ENCODE results near the gene CRTC2.
"Not testable (repeated sequence)": the region's sequence is repeated elsewhere in the genome, so short reads cannot be mapped to it uniquely, and the experiment has no call there.

CRTC2 gene

GRCh38 chr1:153922076-153922971 is 36.1 kb downstream of the CRTC2 start:
- H3K4me1 ChIP-seq (ENCODE audit: control insufficient read depth, insufficient read depth, low read length), result peaks cover 17% of the 10 kb centered on the region
- H3K36me3 ChIP-seq (ENCODE audit: control insufficient read depth, insufficient read depth, low read length), result peaks cover 13% of the 10 kb centered on the region
- H3K27me3 ChIP-seq (ENCODE audit: control insufficient read depth, insufficient read depth, low read length), result no peaks in the 10 kb centered on the region
- peak overlapping the region; percentile 83 for H3K4me3 ChIP-seq (ENCODE audit: low read depth, low read length)
- no peaks in the 10 kb centered on the region for H3K9me3 ChIP-seq (ENCODE audit: control insufficient read depth, insufficient read depth, low read depth, low read length)
- peak overlapping the region; percentile 79; the same call in 1 of the 2 replicates for H3K27ac ChIP-seq (ENCODE audit: low read depth, low read length)
- peak overlapping the region; percentile 90 for H3K9ac ChIP-seq (ENCODE audit: low read length)

- Histone ChIP-seq H3K4me3 (ENCODE audit: low read depth, low read length) (peak overlapping the region; percentile 83), H3K4me1 (ENCODE audit: control insufficient read depth, insufficient read depth, low read length) (peaks cover 17% of the 10 kb centered on the region), H3K36me3 (ENCODE audit: control insufficient read depth, insufficient read depth, low read length) (peaks cover 13% of the 10 kb centered on the region), H3K27ac (ENCODE audit: low read depth, low read length) (peak overlapping the region; percentile 79; the same call in 1 of the 2 replicates), H3K9me3 (ENCODE audit: control insufficient read depth, insufficient read depth, low read depth, low read length) (no peaks in the 10 kb centered on the region), H3K9ac (ENCODE audit: low read length) (peak overlapping the region; percentile 90), H3K27me3 (ENCODE audit: control insufficient read depth, insufficient read depth, low read length) (no peaks in the 10 kb centered on the region)
Observed at GRCh38 chr1:153921803-153922075, 36.7 kb downstream of the CRTC2 start.

GRCh38 chr1:153921080-153921802 is 37.2 kb downstream of the CRTC2 start:
- Histone ChIP-seq H3K4me3 (ENCODE audit: low read depth, low read length) (peak overlapping the region; percentile 83), H3K27me3 (ENCODE audit: control insufficient read depth, insufficient read depth, low read length) (no peaks in the 10 kb centered on the region), H3K27ac (ENCODE audit: low read depth, low read length) (peak overlapping the region; percentile 79; the same call in 1 of the 2 replicates), H3K4me1 (ENCODE audit: control insufficient read depth, insufficient read depth, low read length) (peaks cover 17% of the 10 kb centered on the region), H3K9ac (ENCODE audit: low read length) (peak overlapping the region; percentile 90), H3K9me3 (ENCODE audit: control insufficient read depth, insufficient read depth, low read depth, low read length) (no peaks in the 10 kb centered on the region), H3K36me3 (ENCODE audit: control insufficient read depth, insufficient read depth, low read length) (peaks cover 15% of the 10 kb centered on the region)

- Histone ChIP-seq H3K27ac (ENCODE audit: low read depth, low read length) (no peak overlapping the region), H3K4me1 (ENCODE audit: control insufficient read depth, insufficient read depth, low read length) (peaks cover 17% of the 10 kb centered on the region)
Observed at GRCh38 chr1:153919876-153920852, 38.2 kb downstream of the CRTC2 start.

GRCh38 chr1:153916297-153916696 is 42.1 kb downstream of the CRTC2 start:
- Histone ChIP-seq H3K4me3 (ENCODE audit: low read depth, low read length) (no peak overlapping the region), H3K4me1 (ENCODE audit: control insufficient read depth, insufficient read depth, low read length) (peaks cover 17% of the 10 kb centered on the region), H3K9me3 (ENCODE audit: control insufficient read depth, insufficient read depth, low read depth, low read length) (no peaks in the 10 kb centered on the region), H3K27ac (ENCODE audit: low read depth, low read length) (no peak overlapping the region), H3K9ac (ENCODE audit: low read length) (no peak overlapping the region), H3K27me3 (ENCODE audit: control insufficient read depth, insufficient read depth, low read length) (no peaks in the 10 kb centered on the region), H3K36me3 (ENCODE audit: control insufficient read depth, insufficient read depth, low read length) (peaks cover 20% of the 10 kb centered on the region)

More at GRCh38 chr1:153919876-153920852, 38.2 kb downstream of the CRTC2 start:
- Histone ChIP-seq H3K36me3 (ENCODE audit: control insufficient read depth, insufficient read depth, low read length) (peaks cover 17% of the 10 kb centered on the region), H3K27me3 (ENCODE audit: control insufficient read depth, insufficient read depth, low read length) (no peaks in the 10 kb centered on the region), H3K9ac (ENCODE audit: low read length) (peak overlapping the region; percentile 30), H3K9me3 (ENCODE audit: control insufficient read depth, insufficient read depth, low read depth, low read length) (no peaks in the 10 kb centered on the region), H3K4me3 (ENCODE audit: low read depth, low read length) (peak overlapping the region; percentile 83)

- no peak overlapping the region for H3K27ac ChIP-seq (ENCODE audit: low read depth, low read length)
- H3K4me3 ChIP-seq (ENCODE audit: low read depth, low read length), result no peak overlapping the region
- H3K9ac ChIP-seq (ENCODE audit: low read length), result no peak overlapping the region
- H3K36me3 ChIP-seq (ENCODE audit: control insufficient read depth, insufficient read depth, low read length), result peaks cover 11% of the 10 kb centered on the region; the same call in 1 of the 2 replicates
- H3K27me3 ChIP-seq (ENCODE audit: control insufficient read depth, insufficient read depth, low read length), result no peaks in the 10 kb centered on the region
- no peaks in the 10 kb centered on the region for H3K9me3 ChIP-seq (ENCODE audit: control insufficient read depth, insufficient read depth, low read depth, low read length)
- H3K4me1 ChIP-seq (ENCODE audit: control insufficient read depth, insufficient read depth, low read length), result no peaks in the 10 kb centered on the region
Observed at GRCh38 chr1:153912349-153912748, 46.1 kb downstream of the CRTC2 start.

- H3K9me3 ChIP-seq (ENCODE audit: control insufficient read depth, insufficient read depth, low read depth, low read length); H3K4me3 ChIP-seq (ENCODE audit: low read depth, low read length); H3K4me1 ChIP-seq (ENCODE audit: control insufficient read depth, insufficient read depth, low read length); H3K27ac ChIP-seq (ENCODE audit: low read depth, low read length); H3K27me3 ChIP-seq (ENCODE audit: control insufficient read depth, insufficient read depth, low read length); H3K9ac ChIP-seq (ENCODE audit: low read length): not testable (repeated sequence)
- peaks cover 14% of the 10 kb centered on the region for H3K36me3 ChIP-seq (ENCODE audit: control insufficient read depth, insufficient read depth, low read length)
Observed at GRCh38 chr1:153910560-153910959, 47.9 kb downstream of the CRTC2 start.

- no peak overlapping the region for H3K27ac ChIP-seq (ENCODE audit: low read depth, low read length)
- H3K9ac ChIP-seq (ENCODE audit: low read length), result no peak overlapping the region
- no peaks in the 10 kb centered on the region for H3K27me3 ChIP-seq (ENCODE audit: control insufficient read depth, insufficient read depth, low read length)
- H3K36me3 ChIP-seq (ENCODE audit: control insufficient read depth, insufficient read depth, low read length), result peaks cover 16% of the 10 kb centered on the region
- no peak overlapping the region for H3K4me3 ChIP-seq (ENCODE audit: low read depth, low read length)
- H3K9me3 ChIP-seq (ENCODE audit: control insufficient read depth, insufficient read depth, low read depth, low read length), result no peaks in the 10 kb centered on the region
- H3K4me1 ChIP-seq (ENCODE audit: control insufficient read depth, insufficient read depth, low read length), result no peaks in the 10 kb centered on the region
Observed at GRCh38 chr1:153908071-153908470, 50.3 kb downstream of the CRTC2 start.

GRCh38 chr1:153907134-153907533 is 51.3 kb downstream of the CRTC2 start:
- H3K27me3 ChIP-seq (ENCODE audit: control insufficient read depth, insufficient read depth, low read length), result no peaks in the 10 kb centered on the region
- no peak overlapping the region for H3K4me3 ChIP-seq (ENCODE audit: low read depth, low read length)
- peaks cover 13% of the 10 kb centered on the region for H3K36me3 ChIP-seq (ENCODE audit: control insufficient read depth, insufficient read depth, low read length)
- H3K27ac ChIP-seq (ENCODE audit: low read depth, low read length), result no peak overlapping the region
- H3K4me1 ChIP-seq (ENCODE audit: control insufficient read depth, insufficient read depth, low read length), result no peaks in the 10 kb centered on the region
- H3K9me3 ChIP-seq (ENCODE audit: control insufficient read depth, insufficient read depth, low read depth, low read length), result no peaks in the 10 kb centered on the region
- H3K9ac ChIP-seq (ENCODE audit: low read length), result no peak overlapping the region

GRCh38 chr1:153906396-153906795 is 52.0 kb downstream of the CRTC2 start:
- H3K27ac ChIP-seq (ENCODE audit: low read depth, low read length), result no peak overlapping the region
- no peak overlapping the region for H3K4me3 ChIP-seq (ENCODE audit: low read depth, low read length)
- no peaks in the 10 kb centered on the region for H3K27me3 ChIP-seq (ENCODE audit: control insufficient read depth, insufficient read depth, low read length)
- no peaks in the 10 kb centered on the region for H3K9me3 ChIP-seq (ENCODE audit: control insufficient read depth, insufficient read depth, low read depth, low read length)
- no peak overlapping the region for H3K9ac ChIP-seq (ENCODE audit: low read length)
- H3K36me3 ChIP-seq (ENCODE audit: control insufficient read depth, insufficient read depth, low read length), result peaks cover 13% of the 10 kb centered on the region
- H3K4me1 ChIP-seq (ENCODE audit: control insufficient read depth, insufficient read depth, low read length), result no peaks in the 10 kb centered on the region
